PC-3 (cell line): ENCODE results near the gene BAG3. TPM values are rescaled to one million over a fixed set of nuclear protein-coding genes. Genes with fewer than 3 reads are reported as not detected.

Experiments used
- ATAC-seq: fragments of 200-7000 bp; cut with Tn5 transposase; 2 replicates; pipeline ENCODE4 v1.9.1; 2020; ENCODE audit warnings: mild to moderate bottlenecking, moderate library complexity
- BruUV-seq: library from RNA; stranded (reverse); fragments of 400-500 nt; replicated peaks from 2 replicates; lab custom pipeline; 2021; lab: Mats Ljungman, UMichigan
- CTCF ChIA-PET: fragments of 300-600 bp; sonication (Branson Sonifier 250); formaldehyde crosslinking; loops from one replicate; lab custom pipeline; 2022; ENCODE audit warnings: antibody characterized with exemption; lab: Charles Lee
- POLR2A ChIA-PET: fragments of 300-600 bp; sonication (Branson Sonifier 250); formaldehyde crosslinking; loops from one replicate; lab custom pipeline; 2022; ENCODE audit warnings: antibody characterized with exemption; ENCODE audit not compliant: unreplicated experiment; lab: Charles Lee
- DNase-seq: peaks from one replicate; pipeline ENCODE4 v3.0.0-alpha.2; 2015
- H2AFZ ChIP-seq: fragments of 300-600 bp; sonication (generic); 2 replicates; pipeline ENCODE4 v1.6.0; 2016; ENCODE audit warnings: antibody characterized with exemption, low read length
- H3F3A ChIP-seq: fragments of 300-600 bp; sonication (generic); one replicate; pipeline ENCODE4 v1.6.0; 2017; ENCODE audit warnings: antibody characterized with exemption, low read length, control low read depth, mild to moderate bottlenecking; ENCODE audit not compliant: unreplicated experiment
- H3K27ac ChIP-seq: fragments of 300-600 bp; sonication (generic); 2 replicates; pipeline ENCODE4 v1.5.1; 2016; ENCODE audit warnings: mild to moderate bottlenecking, low read length
- H3K27me3 ChIP-seq: fragments of 300-600 bp; sonication (generic); 2 replicates; pipeline ENCODE4 v1.6.1; 2016; ENCODE audit warnings: low read length, mixed read lengths
- H3K36me3 ChIP-seq: fragments of 300-600 bp; sonication (generic); 2 replicates; pipeline ENCODE4 v1.6.1; 2016; ENCODE audit warnings: low read depth, mixed run types, low read length, mixed read lengths
- H3K4me1 ChIP-seq: fragments of 300-600 bp; sonication (generic); 2 replicates; pipeline ENCODE4 v1.5.1; 2016; ENCODE audit warnings: low read length; ENCODE audit not compliant: insufficient read depth
- H3K4me2 ChIP-seq: fragments of 300-600 bp; sonication (generic); 2 replicates; pipeline ENCODE4 v1.6.0; 2016; ENCODE audit warnings: low read length
- H3K4me3 ChIP-seq: fragments of 300-600 bp; sonication (generic); 2 replicates; pipeline ENCODE4 v1.5.1; 2016; ENCODE audit warnings: mild to moderate bottlenecking, low read length, mixed read lengths
- H3K79me2 ChIP-seq: fragments of 300-600 bp; sonication (generic); 2 replicates; pipeline ENCODE4 v1.6.1; 2017; ENCODE audit warnings: low read length, mixed read lengths
- H3K9ac ChIP-seq: fragments of 300-600 bp; sonication (generic); 2 replicates; pipeline ENCODE4 v1.6.0; 2016; ENCODE audit warnings: mild to moderate bottlenecking, low read length
- H3K9me2 ChIP-seq: fragments of 300-600 bp; sonication (generic); replicated peaks from 2 replicates; pipeline ENCODE4 v1.6.1; 2016; ENCODE audit warnings: mixed run types, low read length, mixed read lengths
- H3K9me3 ChIP-seq: fragments of 300-600 bp; sonication (generic); 2 replicates; pipeline ENCODE4 v1.6.1; 2016; ENCODE audit warnings: low read length, mixed read lengths
- H4K20me1 ChIP-seq: fragments of 300-600 bp; sonication (generic); 2 replicates; pipeline ENCODE4 v1.6.1; 2016; ENCODE audit warnings: low read length, mixed read lengths
- CTCF ChIP-seq: fragments of 300-600 bp; sonication (generic); conservative IDR thresholded peaks from 2 replicates; pipeline ENCODE4 v1.5.1; 2017; ENCODE audit warnings: antibody characterized with exemption, low read depth, mild to moderate bottlenecking, low read length
- EZH2 ChIP-seq: fragments of 300-600 bp; sonication (generic); IDR thresholded peaks from one replicate; pipeline ENCODE4 v1.6.1; 2017; ENCODE audit warnings: antibody characterized with exemption, mild to moderate bottlenecking, low read length; ENCODE audit not compliant: unreplicated experiment
- EZH2phosphoT487 ChIP-seq: fragments of 300-600 bp; sonication (generic); IDR thresholded peaks from 2 replicates; pipeline ENCODE4 v1.6.1; 2018; ENCODE audit warnings: mild to moderate bottlenecking, antibody characterized with exemption, low read length, borderline replicate concordance
- intact Hi-C: fragments of 100-400 bp; cut with micrococcal nuclease; formaldehyde crosslinking; loops from 2 replicates; pipeline ENCODE4 v1.9.0; 2023
- total RNA-seq: library from RNA; depleted of rRNA; stranded (reverse); fragments of >200 nt; gene quantifications from 2 replicates; pipeline ENCODE4 v1.2.3, GENCODE V29; 2014

BAG3 gene
- total RNA-seq, 1 experiment from 2014 or later, result 47.1 TPM

GRCh38 chr10:119654540-119654939 is 3.4 kb downstream of the BAG3 start:
- DNase-seq (peak; percentile 61), ATAC-seq (peak; percentile 39)
- H3K79me2 ChIP-seq, result peaks cover 83% of the 10 kb centered on the region
- peak overlapping the region; percentile 93 for H3K9ac ChIP-seq
- H3K4me1 ChIP-seq, result peaks cover 58% of the 10 kb centered on the region
- H3K27ac ChIP-seq, result peak overlapping the region; percentile 77
- peaks cover 24% of the 10 kb centered on the region; the same call in 1 of the 2 replicates for H3K36me3 ChIP-seq
- no TSS peak for BruUV-seq
- no peaks in the 10 kb centered on the region for H3F3A ChIP-seq
- TF ChIP-seq EZH2phosphoT487 (no peak), EZH2 (no peak), CTCF (no peak)
- peak overlapping the region; percentile 94 for H3K4me3 ChIP-seq
- H3K9me2 ChIP-seq, result no peaks in the 10 kb centered on the region
- H4K20me1 ChIP-seq, result peaks cover 67% of the 10 kb centered on the region
- POLR2A ChIA-PET, result no interaction called here
- H3K9me3 ChIP-seq, result no peaks in the 10 kb centered on the region
- peak overlapping the region; percentile 84 for H3K4me2 ChIP-seq
- H3K27me3 ChIP-seq, result no peaks in the 10 kb centered on the region
- no peak overlapping the region for H2AFZ ChIP-seq
- CTCF ChIA-PET, result no interaction called here
- intact Hi-C loops, result loop anchor here (2.0 to 5.0 kb wide), 5 partner anchors 16 to 112 kb away; partner anchors contain the start of genes RGS10 and TIAL1

GRCh38 chr10:119655566-119656001 is 4.4 kb downstream of the BAG3 start:
- Histone ChIP-seq H3K27me3 (no peaks in the 10 kb centered on the region), H4K20me1 (peaks cover 75% of the 10 kb centered on the region), H3K79me2 (peaks cover 94% of the 10 kb centered on the region), H3F3A (no peaks in the 10 kb centered on the region), H3K9ac (peak overlapping the region; percentile 93; the same call in 1 of the 2 replicates), H3K9me2 (no peaks in the 10 kb centered on the region), H3K36me3 (peaks cover 31% of the 10 kb centered on the region; the same call in 1 of the 2 replicates), H3K9me3 (no peaks in the 10 kb centered on the region), H3K4me1 (peaks cover 58% of the 10 kb centered on the region), H2AFZ (no peak overlapping the region), H3K27ac (peak overlapping the region; percentile 77), H3K4me3 (peak overlapping the region; percentile 94), H3K4me2 (peak overlapping the region; percentile 84)
- intact Hi-C loops, result loop anchor here (2.0 kb wide), 4 partner anchors 15 to 69 kb away; partner anchors contain the start of gene TIAL1
- ChIA-PET CTCF (no interaction called here), POLR2A (no interaction called here)
- BruUV-seq, result no TSS peak
- TF ChIP-seq CTCF (no peak), EZH2 (no peak), EZH2phosphoT487 (no peak)
- ATAC-seq (no peak), DNase-seq (peak; percentile 35)

GRCh38 chr10:119656760-119657159 is 5.6 kb downstream of the BAG3 start:
- Histone ChIP-seq H4K20me1 (peaks cover 77% of the 10 kb centered on the region), H3K4me1 (peaks cover 58% of the 10 kb centered on the region), H3K4me2 (peak overlapping the region; percentile 84), H3K79me2 (peaks cover 100% of the 10 kb centered on the region), H3F3A (no peaks in the 10 kb centered on the region), H3K9ac (no peak overlapping the region; the same call in 1 of the 2 replicates), H3K36me3 (peaks cover 37% of the 10 kb centered on the region; the same call in 1 of the 2 replicates), H3K9me2 (no peaks in the 10 kb centered on the region), H3K27ac (peak overlapping the region; percentile 68), H3K4me3 (peak overlapping the region; percentile 35; the same call in 1 of the 2 replicates), H3K9me3 (no peaks in the 10 kb centered on the region), H3K27me3 (no peaks in the 10 kb centered on the region), H2AFZ (no peak overlapping the region)
- ChIA-PET CTCF (no interaction called here), POLR2A (no interaction called here)
- ATAC-seq (no peak), DNase-seq (no peak)
- TF ChIP-seq CTCF (no peak), EZH2 (no peak), EZH2phosphoT487 (no peak)
- no TSS peak for BruUV-seq
- intact Hi-C loops, result no loop called here
